Esophagus (tissue), 2 donors: Measurements from ENCODE around the gene LZIC. TPM values are rescaled to one million over a fixed set of nuclear protein-coding genes. Genes with fewer than 3 reads are reported as not detected.

ENCODE experiments used
- H3K27ac ChIP-seq, 2 donors: one replicate each; pipeline ENCODE4 v1.5.1; 2013; ENCODE audit warnings: low read depth in 2 of 2, mild to moderate bottlenecking in 2 of 2, inconsistent platforms in 1 of 2, low read length in 1 of 2, moderate library complexity in 1 of 2
- H3K27me3 ChIP-seq, 2 donors: one replicate each; pipeline ENCODE4 v1.6.1; 2013; ENCODE audit warnings: low read length in 2 of 2, control low read depth in 1 of 2, mild to moderate bottlenecking in 1 of 2; ENCODE audit not compliant: insufficient read depth in 2 of 2, control insufficient read depth in 1 of 2
- H3K36me3 ChIP-seq, 2 donors: one replicate each; pipeline ENCODE4 v1.6.1; 2013; ENCODE audit warnings: low read length in 1 of 2; ENCODE audit not compliant: control insufficient read depth in 2 of 2, insufficient read depth in 2 of 2
- H3K4me1 ChIP-seq, 2 donors: one replicate each; pipeline ENCODE4 v1.6.1; 2013; ENCODE audit warnings: low read length in 1 of 2; ENCODE audit not compliant: control insufficient read depth in 2 of 2, insufficient read depth in 2 of 2
- H3K4me3 ChIP-seq, 2 donors: one replicate each; pipeline ENCODE4 v1.5.1; 2013; ENCODE audit warnings: low read length in 2 of 2, mild to moderate bottlenecking in 2 of 2, low read depth in 1 of 2, moderate library complexity in 1 of 2
- H3K9me3 ChIP-seq, 2 donors: one replicate each; pipeline ENCODE4 v1.6.1; 2013; ENCODE audit warnings: mild to moderate bottlenecking in 2 of 2, low read depth in 1 of 2, low read length in 1 of 2, moderate library complexity in 1 of 2; ENCODE audit not compliant: control insufficient read depth in 2 of 2, insufficient read depth in 1 of 2
- WGBS, 2 donors: extraction: QIAGEN DNeasy Blood & Tissue Kit; methylation state at CpG; one replicate each; pipeline ENCODE4 v1.1.7; 2013; 5-methylcytosine and 5-hydroxymethylcytosine counted together
- polyA plus RNA-seq, 2 donors: library from polyadenylated mRNA; stranded (reverse); fragments of 200-250 nt; gene quantifications; one replicate each; pipeline ENCODE4 v1.2.3, GENCODE V29; 2013
- donor health status: healthy with polysubstance abuse.
- donor health status: Bipolar disorder and iron deficiency.

Gene LZIC
- polyA plus RNA-seq, 2 donors = 9.7 to 15.8 TPM

DNA sequence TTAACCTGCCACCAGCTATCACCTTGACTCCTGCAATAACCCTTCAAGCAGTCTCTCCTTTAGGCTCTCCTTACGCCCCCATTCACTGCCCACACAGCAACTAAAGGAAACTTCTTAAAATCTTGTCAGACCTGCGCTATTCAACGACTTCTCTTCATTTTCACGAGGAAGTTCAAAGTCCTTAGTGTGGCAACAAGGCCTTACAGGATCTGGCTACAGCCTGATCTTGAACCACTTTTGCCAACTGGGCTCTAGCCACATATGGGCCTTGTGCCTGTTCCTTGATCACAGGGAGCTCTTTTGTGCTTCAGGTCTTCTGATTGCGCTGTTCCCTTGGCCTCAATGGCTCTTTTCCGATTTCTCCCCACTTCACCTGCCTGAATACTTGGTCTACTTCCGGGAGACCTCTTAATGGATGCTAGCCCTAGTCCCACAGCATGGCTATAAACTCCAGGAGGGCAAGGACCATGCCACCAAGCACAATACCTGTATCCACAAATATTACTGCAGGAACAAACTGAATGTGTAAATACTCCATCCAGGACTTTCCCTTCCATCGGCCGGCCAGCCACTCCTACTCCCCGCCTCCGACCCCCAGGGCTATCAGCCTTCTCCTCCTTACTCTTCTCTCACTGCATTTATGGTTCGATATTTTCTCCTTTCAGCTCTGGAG is 30.8 kb downstream of the LZIC start:
- no peak overlapping the region for H3K4me3 ChIP-seq
- no peak overlapping the region for H3K27ac ChIP-seq
- H3K9me3 ChIP-seq = no peaks in the 10 kb centered on the region
- no peaks in the 10 kb centered on the region for H3K36me3 ChIP-seq
- no peaks in the 10 kb centered on the region for H3K27me3 ChIP-seq
- H3K4me1 ChIP-seq = peaks cover 2 to 7% of the 10 kb centered on the region in 2 donors
- 78 to 80% methylated on average over 12 of the region's 12 CpGs for WGBS, 2 donors

DNA sequence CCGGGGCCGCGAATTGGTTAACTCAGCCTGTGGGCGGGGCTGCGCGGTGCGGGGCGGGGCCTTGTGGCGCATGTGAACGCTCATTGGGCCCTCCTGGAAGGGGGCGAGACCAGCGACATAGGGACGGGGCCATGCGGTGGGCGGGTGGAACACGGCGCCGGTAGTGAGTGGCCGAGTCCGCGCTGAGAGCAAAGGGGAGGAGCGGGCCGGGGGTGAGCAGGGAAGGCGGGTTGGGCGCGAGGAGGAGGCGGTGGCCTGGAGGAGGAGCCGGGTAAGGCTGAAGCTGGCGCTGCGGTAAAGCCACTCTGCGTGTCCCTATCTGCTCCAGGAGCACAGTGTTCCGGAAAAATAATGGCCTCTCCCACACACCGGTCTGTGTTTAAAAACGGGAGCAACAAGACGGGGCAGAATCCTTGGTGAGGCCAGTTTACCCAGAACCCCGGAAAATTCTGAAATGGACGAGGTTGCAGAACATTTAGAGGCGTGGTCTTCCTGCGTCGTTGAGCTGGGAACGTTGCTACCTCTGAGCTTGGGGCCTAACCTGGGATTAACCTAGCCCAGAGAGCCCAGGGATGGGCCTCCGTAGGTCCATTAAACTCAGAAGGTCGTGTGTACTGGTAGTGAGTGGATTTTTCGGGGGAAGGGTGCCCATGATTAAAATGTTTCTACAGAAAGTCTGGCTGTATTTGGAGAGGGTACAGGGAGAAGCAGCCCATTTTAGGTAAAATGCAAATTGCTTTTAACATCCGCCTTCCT is 32.6 kb downstream of the LZIC start:
- Histone ChIP-seq H3K4me1 (peaks cover 2 to 8% of the 10 kb centered on the region in 2 donors), H3K9me3 (no peaks in the 10 kb centered on the region), H3K27ac (peak overlapping the region; percentile 96 to 98), H3K27me3 (no peaks in the 10 kb centered on the region), H3K4me3 (peak overlapping the region; percentile 51 to 52), H3K36me3 (no peaks in the 10 kb centered on the region)
- WGBS, 2 donors = 0% methylated on average over 45 of the region's 45 CpGs

DNA sequence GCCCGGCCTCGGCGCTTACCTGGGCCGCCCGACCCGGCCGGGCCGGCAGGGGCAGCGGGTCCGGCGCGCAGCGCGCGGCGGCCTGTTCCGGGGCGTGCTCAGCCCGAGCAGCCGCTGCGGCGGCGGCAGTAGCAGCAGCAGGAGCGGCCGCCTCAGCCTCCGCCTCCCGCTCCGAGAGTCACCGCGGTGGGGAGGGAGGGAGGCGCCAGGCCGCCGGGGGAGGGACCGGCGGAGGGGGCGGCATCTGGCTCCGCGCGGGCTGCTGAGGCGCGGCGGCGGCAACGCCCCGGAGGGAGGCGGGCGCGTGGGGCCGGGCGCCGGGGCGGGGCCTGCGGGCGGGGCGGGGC is 33.1 kb downstream of the LZIC start, which contains the start of gene CTNNBIP1:
Gene CTNNBIP1, minus strand, starts transcription at position 194 of the 347 bp plus-strand sequence. CDS start 38,205 bp downstream, outside the sequence.
- no peaks in the 10 kb centered on the region for H3K36me3 ChIP-seq
- H3K27me3 ChIP-seq = no peaks in the 10 kb centered on the region
- no peaks in the 10 kb centered on the region for H3K9me3 ChIP-seq
- H3K4me1 ChIP-seq = peaks cover 2 to 8% of the 10 kb centered on the region in 2 donors
- WGBS, 2 donors = 1% methylated on average over 33 to 55 of the region's 55 CpGs
- peak within 1 kb of the TSS; percentile 88 to 90 for H3K4me3 ChIP-seq
- peak within 1 kb of the TSS; percentile 96 to 98 for H3K27ac ChIP-seq

DNA sequence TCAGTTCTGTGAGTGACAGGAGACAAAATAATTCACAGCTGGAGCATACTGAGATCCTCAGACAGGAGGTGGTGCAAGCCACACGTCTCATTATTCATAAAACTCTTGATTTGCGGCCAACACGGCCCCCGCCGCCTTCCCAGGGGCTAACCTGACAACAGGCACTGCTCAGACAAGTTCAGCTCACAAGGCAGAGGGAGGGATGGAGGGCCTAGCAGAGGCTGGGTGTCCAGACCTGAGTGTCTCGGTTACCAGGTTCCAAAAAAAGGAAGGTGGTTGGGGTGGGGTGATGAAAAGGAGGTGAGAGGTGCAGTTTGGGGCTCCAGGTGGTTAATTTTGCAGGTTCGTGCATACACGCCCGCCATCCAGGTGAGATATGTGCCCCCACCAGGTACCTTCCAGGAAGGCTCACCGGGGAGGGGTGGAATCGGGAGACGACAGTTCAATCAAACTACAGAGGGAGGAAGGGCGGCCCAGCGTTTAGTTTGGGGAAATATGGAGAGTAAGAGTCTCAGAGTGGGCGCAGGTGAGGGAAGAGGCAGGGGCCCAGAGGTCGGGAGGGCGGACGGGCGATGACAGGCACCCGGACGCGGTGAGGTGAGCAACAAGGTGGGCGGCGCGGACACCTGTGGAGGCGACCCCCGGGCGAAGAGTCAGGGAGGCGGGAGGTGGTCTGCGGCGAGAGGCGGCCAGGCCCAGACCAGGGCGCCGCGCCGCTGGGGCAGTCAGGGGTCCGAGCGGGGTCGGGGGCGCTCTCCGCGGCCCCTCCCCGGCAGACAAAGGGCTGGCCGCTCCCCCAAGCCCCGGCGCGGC is 33.8 kb downstream of the LZIC start:
- no peaks in the 10 kb centered on the region for H3K9me3 ChIP-seq
- peak overlapping the region; percentile 84 to 89 for H3K27ac ChIP-seq
- peak overlapping the region; percentile 88 to 90 for H3K4me3 ChIP-seq
- no peaks in the 10 kb centered on the region for H3K36me3 ChIP-seq
- no peaks in the 10 kb centered on the region for H3K27me3 ChIP-seq
- 1 to 2% methylated on average over 30 to 47 of the region's 47 CpGs for WGBS, 2 donors
- peaks cover 2 to 8% of the 10 kb centered on the region in 2 donors for H3K4me1 ChIP-seq

DNA sequence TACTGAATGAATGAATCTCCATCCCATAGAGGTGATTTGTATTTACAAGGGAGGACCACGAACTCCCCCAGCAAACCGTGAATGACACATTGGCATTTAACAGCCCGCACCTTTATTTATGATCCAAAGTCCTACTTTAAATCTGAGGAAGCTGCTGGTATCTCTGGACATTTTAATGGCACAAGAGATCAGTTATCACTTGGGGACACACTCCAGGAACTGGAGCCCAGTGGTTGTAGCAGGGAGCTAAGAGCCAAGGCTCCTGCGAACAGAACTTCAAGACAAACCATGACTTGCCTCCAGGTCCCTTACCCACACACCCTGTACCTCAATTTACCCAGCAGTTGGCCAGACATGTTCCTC is 34.3 kb downstream of the LZIC start:
- Histone ChIP-seq H3K4me1 (peaks cover 2 to 8% of the 10 kb centered on the region in 2 donors), H3K36me3 (no peaks in the 10 kb centered on the region), H3K9me3 (no peaks in the 10 kb centered on the region), H3K27me3 (no peaks in the 10 kb centered on the region), H3K4me3 (peak overlapping the region; percentile 88 to 90), H3K27ac (peak overlapping the region in 1 of 2 donors; percentile 89)
- WGBS, 2 donors = 44 to 48% methylated on average over 4 of the region's 4 CpGs

DNA sequence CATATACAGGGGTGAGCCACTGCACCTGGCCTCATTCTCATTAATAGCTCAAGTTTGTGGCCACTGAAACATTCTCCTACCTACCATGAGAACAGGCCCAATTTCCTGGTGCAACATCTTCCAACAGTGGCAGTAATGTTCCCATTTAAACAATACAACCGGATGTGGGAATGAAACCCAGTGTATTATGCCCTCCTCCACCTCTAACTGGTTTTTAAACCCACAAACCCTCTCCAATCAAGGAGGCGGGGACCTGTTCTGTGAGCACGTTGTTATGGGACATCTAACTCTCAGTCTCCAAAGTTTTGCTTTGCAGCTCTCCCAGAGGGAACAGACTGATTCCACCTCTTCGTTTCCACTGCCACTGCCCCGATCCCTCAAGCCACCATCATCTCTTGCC is 35.8 kb downstream of the LZIC start:
- no peaks in the 10 kb centered on the region for H3K36me3 ChIP-seq
- no peak overlapping the region for H3K4me3 ChIP-seq
- 56% methylated on average over 5 of the region's 5 CpGs for WGBS, 2 donors
- H3K4me1 ChIP-seq = peaks cover 2 to 8% of the 10 kb centered on the region in 2 donors
- no peaks in the 10 kb centered on the region for H3K9me3 ChIP-seq
- H3K27ac ChIP-seq = peak overlapping the region; percentile 41 to 47
- no peaks in the 10 kb centered on the region for H3K27me3 ChIP-seq

DNA sequence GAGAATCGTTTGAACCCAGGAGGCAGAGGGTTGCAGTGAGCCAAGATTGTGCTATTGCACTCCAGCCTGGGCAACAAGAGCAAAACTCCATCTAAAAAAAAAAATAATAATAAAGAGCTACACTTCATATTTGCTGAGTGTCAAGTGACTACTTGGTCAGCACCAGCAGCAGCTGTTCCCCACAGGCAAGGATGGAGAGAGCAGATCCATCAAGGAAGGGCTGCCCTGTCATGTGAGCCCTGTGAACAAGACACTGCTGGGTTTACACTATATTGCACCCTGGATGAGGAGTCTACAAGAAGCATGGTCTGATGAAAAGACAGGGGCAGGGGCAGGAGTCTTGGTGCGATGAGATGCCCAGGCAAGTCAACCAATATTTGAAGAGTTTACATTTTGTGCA is 36.7 kb downstream of the LZIC start:
- WGBS, 2 donors = 96 to 98% methylated on average over 2 of the region's 2 CpGs
- H3K27me3 ChIP-seq = no peaks in the 10 kb centered on the region
- H3K36me3 ChIP-seq = no peaks in the 10 kb centered on the region
- H3K9me3 ChIP-seq = no peaks in the 10 kb centered on the region
- H3K4me1 ChIP-seq = peaks cover 3 to 14% of the 10 kb centered on the region in 2 donors
- no peak overlapping the region for H3K27ac ChIP-seq
- no peak overlapping the region for H3K4me3 ChIP-seq

DNA sequence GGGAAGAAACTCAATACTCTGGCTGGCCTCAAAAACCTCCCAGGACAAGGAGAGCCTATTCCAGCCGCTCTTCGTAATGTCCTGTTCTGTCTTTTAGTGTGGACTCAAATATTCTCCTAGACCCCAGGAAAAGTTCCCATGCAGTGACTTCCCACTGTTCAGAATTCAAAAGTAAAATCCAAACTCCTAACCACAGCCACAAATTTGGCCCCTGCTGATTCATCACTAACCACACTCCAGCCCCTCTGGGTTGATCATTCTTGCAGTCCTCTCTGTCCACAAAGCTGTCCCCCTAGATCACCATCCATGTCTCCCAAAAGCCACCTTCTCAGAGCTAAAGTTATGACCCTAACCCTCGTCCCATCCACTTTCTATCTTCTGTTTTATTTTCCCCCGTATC is 38.2 kb downstream of the LZIC start:
- H3K4me3 ChIP-seq = no peak overlapping the region
- H3K9me3 ChIP-seq = no peaks in the 10 kb centered on the region
- H3K4me1 ChIP-seq = peaks cover 8 to 25% of the 10 kb centered on the region in 2 donors
- H3K27me3 ChIP-seq = no peaks in the 10 kb centered on the region
- no peaks in the 10 kb centered on the region for H3K36me3 ChIP-seq
- no peak overlapping the region for H3K27ac ChIP-seq
- 83 to 87% methylated on average over 4 of the region's 4 CpGs for WGBS, 2 donors

DNA sequence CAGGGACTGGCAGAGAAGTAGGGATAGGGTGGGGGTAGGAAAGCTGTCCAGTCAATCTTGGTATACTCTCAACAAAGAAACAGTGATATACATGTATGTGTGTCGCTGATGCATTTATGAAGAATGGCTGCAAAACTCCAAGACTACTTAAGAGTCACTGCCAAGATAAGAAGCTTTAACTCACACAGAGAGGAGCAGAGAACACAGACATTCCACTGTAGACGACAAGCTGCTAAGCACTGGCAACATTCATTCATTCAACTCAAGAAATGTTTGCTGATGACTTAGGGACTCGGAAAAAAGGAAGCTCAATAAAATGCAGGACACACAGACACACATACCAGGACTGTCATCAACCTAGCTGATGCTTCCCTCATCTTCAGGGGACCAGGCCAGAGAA is 38.6 kb downstream of the LZIC start:
- Histone ChIP-seq H3K9me3 (no peaks in the 10 kb centered on the region), H3K36me3 (no peaks in the 10 kb centered on the region), H3K4me3 (no peak overlapping the region), H3K27me3 (no peaks in the 10 kb centered on the region), H3K4me1 (peaks cover 8 to 25% of the 10 kb centered on the region in 2 donors), H3K27ac (no peak overlapping the region)
- WGBS, 2 donors = 64% methylated on average over 3 of the region's 3 CpGs
